Body of pancreas (tissue), 4 donors: ENCODE data around the gene MPL.

Experiments
- POLR2A ChIP-seq, 3 donors: fragments of 450-650 bp; IDR thresholded peaks; one replicate each; pipeline ENCODE4 v1.6.1; 2016; ENCODE audit warnings: antibody characterized with exemption in 3 of 3, mild to moderate bottlenecking in 2 of 3
- TF ChIP-seq, protein P1 (sequence below), 7 experiments: fragments of 450-650 bp in 4 of 7; fragments of 200-600 bp in 3 of 7; sonication (generic) in 3 of 7; IDR thresholded peaks; one replicate each; pipeline ENCODE4 v1.5.1; 2016 to 2019; ENCODE audit warnings: antibody characterized with exemption in 7 of 7

DNA sequence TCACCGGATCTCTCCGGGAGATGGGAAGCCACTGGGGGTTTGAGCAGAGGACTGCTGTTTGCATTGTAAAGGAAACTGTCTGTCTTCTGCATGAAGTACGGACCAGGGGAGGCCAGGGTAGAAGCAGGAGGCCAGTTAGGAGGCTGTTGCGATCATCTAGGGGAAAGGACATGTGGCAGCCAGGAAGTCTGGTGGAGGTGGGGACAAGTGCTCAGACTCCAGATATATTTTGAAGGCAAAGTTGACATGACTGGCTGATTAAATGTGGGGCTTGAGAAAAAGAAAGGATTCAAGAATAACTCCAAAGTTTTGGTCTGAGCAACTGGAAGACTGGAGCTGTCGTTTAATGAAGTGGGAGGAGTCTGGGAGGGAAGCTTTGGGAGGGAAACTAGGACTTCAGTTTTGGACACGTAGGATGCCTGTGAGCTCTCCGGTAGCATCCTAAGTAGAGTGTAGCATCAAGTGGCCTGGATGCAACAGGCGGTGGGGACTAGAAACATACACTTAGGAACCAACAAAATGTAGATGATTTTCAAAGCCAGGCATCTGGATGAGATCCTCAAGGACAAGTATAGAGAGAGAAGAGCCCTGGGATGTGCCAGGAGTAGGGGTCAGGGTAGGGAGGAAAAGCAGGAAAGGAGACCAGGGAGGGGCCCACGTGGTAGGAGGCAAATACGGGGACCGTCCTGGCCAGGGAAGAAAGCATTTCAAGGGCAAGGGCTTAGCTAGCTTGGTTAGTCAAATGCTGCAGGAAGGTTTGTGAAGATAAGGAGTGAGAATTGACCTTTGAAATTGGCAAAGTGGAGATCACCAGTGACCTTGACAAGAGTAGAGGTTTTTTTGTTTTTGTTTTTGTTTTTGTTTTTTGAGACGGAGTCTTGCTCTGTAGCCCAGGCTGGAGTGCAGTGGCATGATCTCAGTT is 48.6 kb upstream of the MPL start:
- TF ChIP-seq, protein P1, sequence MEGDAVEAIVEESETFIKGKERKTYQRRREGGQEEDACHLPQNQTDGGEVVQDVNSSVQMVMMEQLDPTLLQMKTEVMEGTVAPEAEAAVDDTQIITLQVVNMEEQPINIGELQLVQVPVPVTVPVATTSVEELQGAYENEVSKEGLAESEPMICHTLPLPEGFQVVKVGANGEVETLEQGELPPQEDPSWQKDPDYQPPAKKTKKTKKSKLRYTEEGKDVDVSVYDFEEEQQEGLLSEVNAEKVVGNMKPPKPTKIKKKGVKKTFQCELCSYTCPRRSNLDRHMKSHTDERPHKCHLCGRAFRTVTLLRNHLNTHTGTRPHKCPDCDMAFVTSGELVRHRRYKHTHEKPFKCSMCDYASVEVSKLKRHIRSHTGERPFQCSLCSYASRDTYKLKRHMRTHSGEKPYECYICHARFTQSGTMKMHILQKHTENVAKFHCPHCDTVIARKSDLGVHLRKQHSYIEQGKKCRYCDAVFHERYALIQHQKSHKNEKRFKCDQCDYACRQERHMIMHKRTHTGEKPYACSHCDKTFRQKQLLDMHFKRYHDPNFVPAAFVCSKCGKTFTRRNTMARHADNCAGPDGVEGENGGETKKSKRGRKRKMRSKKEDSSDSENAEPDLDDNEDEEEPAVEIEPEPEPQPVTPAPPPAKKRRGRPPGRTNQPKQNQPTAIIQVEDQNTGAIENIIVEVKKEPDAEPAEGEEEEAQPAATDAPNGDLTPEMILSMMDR (IDR thresholded peaks at IDR 0.05): no peak
- TF ChIP-seq POLR2A (IDR thresholded peaks at IDR 0.05): no peak
